HG03025 (cell line): ENCODE measurements around the gene MAP7.
"Not testable (repeated sequence)": the region's sequence is repeated elsewhere in the genome, so short reads cannot be mapped to it uniquely, and the experiment has no call there.

Source experiments
- ATAC-seq: cut with Tn5 transposase; IDR thresholded peaks from one replicate; pipeline ENCODE4 v1.9.1; 2021; ENCODE audit warnings: mild to moderate bottlenecking, moderate library complexity; ENCODE audit not compliant: unreplicated experiment, low FRiP score

Gene MAP7

GRCh38 chr6:136403110-136403980 lies 146.9 kb downstream of the MAP7 start:
- ATAC-seq = no peak

- ATAC-seq = no peak
These were observed 148.5 kb downstream of the MAP7 start for GRCh38 chr6:136401749-136402148.

- ATAC-seq = not testable (repeated sequence)
These were observed 149.0 kb downstream of the MAP7 start for GRCh38 chr6:136401236-136401635.

DNA sequence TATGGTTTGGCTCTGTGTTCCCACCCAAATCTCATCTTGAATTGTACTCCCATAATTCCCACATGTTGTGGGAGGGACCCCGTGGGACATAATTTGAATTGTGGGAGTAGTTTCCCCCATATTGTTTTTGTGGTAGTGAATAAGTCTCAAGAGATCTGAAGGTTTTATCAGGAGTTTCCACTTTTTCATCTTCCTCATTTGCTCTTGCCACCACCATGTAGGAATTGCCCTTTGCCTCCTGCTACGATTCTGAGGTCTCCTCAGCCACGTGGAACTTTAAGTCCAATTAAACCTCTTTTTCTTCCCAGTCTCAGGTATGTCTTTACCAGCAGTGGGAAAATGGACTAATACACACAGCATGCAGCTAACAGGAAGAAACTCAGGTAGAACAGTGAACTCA lies 151.8 kb downstream of the MAP7 start:
- no peak for ATAC-seq

DNA sequence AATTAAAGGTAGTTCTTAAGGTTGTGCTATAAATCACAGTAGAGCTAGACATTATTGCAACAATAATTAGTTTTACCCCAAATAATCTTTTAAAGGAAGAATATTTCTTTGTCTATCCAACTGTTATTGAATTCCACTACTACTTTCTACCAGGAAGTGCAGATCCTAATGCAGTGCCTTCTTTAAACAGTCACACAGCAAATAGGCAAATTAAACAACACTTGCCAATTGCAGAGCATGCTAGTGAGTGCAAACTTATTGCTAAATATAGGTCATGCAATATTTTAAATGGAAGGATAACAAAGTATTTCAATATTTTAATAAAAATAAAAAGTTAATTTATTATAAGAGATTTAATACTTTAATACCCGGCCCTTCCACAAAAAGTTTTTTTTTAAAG lies 153.3 kb downstream of the MAP7 start:
- ATAC-seq = no peak

- ATAC-seq = not testable (repeated sequence)
These were observed 159.3 kb downstream of the MAP7 start for GRCh38 chr6:136390959-136391358.

DNA sequence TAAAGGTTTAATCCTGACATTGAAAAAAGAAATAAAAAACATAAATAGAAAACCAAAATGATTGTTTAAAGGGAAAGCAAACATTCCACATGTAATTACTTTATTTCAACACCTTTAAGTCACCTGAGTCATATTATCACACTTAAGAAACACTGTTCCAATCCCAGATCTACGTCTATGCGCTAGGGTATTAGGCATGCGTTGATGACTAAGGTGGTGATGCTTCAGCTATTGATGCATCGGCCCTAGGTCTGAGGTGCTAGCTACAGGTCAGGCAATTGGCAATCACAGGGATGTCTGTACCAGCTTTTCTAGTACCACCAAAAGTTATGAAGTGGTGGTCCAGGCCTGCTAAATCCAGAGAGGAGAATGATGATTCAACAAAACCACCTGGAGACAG lies 162.9 kb downstream of the MAP7 start:
- no peak for ATAC-seq

GRCh38 chr6:136383268-136383937 lies 166.8 kb downstream of the MAP7 start:
- ATAC-seq = no peak

GRCh38 chr6:136382676-136383252 lies 167.5 kb downstream of the MAP7 start:
- ATAC-seq = no peak

- ATAC-seq = no peak
These were observed 171.3 kb downstream of the MAP7 start for GRCh38 chr6:136378888-136379287.

- not testable (repeated sequence) for ATAC-seq
These were observed 174.4 kb downstream of the MAP7 start for GRCh38 chr6:136375836-136376235.

DNA sequence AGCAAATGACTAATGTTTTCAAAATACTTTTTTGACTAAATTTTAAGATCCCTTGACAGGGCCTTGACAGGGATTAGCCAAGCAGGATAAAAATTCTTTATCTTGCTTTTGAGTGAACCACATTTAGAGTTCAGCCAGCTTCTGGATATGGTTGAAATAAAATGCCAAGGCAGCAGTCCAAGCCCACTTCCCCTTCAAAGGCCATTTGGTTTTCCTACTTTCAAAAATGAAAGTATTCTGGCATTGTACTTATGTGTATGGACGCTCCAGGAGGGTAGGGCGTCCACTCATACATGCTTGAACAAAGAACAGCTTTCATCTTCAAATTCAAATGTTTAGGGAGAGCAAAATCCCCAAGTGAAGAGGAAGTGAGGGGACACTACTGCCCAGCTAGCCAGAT lies 178.3 kb downstream of the MAP7 start:
- no peak for ATAC-seq

DNA sequence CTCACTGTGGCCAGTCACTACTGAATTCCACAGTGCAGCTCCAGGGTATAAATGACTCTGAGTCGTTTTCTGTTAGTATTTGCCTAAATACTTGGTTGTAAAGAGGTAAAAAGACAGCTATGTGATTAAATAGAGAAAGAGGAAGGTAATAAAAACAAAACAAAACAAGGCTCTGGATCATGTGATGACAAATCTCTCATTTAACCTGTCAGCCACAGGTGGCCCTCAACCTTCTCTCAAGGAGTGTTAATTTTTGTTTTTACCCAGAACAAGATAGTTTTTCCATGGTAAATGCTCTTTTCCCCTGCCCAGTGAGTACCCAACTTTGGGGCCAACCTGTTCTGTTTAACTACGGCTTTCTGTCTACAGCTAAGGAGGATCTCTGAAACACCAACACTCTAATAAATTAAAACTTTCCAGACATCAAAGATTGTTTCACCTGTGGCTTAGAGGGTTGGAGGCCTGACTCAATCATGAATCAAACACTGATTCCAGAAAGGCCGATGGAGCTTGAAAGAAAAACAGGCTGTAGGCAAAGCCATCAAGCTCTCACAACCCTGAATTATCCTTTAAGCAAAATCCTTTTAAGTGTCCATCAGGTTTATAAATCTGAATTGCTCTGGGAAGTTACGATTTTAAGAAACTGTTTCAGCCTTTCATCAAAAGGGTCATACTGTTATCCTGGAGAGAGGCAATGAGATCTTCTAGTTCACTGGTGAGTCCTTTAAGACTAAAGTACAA lies 179.1 kb downstream of the MAP7 start:
- no peak for ATAC-seq

GRCh38 chr6:136365776-136366354 lies 184.4 kb downstream of the MAP7 start:
- no peak for ATAC-seq

DNA sequence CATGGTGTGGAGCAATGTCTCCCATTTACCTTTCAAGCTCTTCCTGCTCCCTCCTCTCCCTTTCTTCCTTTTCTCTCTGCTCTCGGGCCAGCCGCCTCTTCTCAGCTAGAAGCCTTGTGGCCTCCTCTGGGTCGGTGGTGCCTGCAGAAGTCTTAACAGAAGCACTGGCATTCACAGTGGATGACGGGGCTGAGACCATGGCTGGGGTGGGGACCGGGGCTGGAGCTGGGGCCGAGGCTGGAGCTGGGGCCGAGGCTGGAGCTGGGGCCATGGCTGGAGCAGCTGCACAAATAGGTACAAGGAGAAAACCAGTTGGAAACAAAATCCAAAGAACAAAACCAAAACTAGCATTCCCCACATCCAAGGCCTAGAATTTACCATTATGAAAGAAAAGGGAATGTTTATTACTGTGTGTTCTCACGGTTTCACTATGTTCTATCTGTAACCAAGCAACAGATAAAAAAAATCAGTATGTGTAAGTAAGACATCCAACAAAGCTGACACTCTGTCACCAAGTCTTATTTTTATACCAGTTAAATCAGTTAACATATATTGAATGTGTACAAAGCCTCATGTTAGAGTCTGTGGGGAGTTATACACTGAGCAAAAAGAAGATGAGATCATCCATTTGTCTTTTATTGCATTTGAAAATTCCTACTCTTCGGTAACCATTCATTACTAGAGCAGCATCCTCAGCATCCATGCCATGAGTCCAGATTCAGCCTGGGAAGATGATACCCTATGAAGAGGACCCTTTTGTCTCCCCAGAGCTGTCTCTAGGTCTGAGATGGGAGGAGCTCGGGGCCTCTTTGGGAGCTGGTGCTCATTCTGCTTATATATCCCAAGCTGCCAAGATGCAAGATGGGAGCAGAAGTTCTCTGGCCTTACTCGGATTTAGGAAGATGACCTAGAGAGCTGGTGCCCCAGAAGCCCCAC lies 187.5 kb downstream of the MAP7 start:
- ATAC-seq = no peak

GRCh38 chr6:136361787-136362186 lies 188.4 kb downstream of the MAP7 start:
- ATAC-seq = no peak

- no peak for ATAC-seq
These were observed 189.4 kb downstream of the MAP7 start for GRCh38 chr6:136360783-136361182.

- ATAC-seq = no peak
These were observed 190.4 kb downstream of the MAP7 start for GRCh38 chr6:136359851-136360250.

DNA sequence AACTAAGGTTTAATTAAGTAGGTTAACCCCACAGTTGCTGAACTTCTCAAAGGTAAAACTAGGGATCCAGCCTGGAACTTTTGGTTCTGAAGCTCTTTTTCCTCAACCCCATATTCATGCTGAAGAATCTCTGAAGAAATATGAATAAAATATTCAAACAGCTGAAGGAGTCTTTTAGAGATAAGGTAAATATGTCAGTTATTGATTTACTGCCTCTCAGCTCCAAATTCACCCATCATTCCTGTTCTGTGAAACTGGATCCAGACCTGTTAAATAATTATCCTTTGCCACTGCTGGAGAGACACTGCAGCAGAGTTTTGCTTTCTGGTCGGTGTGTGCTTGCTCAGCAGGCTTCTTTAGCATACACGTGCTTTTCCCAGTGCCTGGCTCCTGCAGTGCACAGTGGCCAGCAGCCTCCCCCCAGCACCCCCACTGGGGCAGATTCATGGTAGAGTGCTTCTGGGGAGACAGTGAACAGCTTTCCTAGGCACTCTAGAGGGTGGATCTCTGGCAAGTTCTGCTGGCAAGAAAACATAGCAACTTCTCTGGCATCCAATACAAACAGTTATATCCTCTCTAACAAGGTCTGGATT lies 198.6 kb downstream of the MAP7 start:
- ATAC-seq = no peak
